SKM-1 (cell line): ENCODE results near the gene HSD17B3.
"Not testable (repeated sequence)": the region's sequence is repeated elsewhere in the genome, so short reads cannot be mapped to it uniquely, and the experiment has no call there.

Source experiments
- DNase-seq: peaks from one replicate; lab custom pipeline; 2025; ENCODE audit not compliant: unreplicated experiment; lab: John Stamatoyannopoulos, UW

The HSD17B3 gene

GRCh38 chr9:96302021-96302420, at the start of gene HSD17B3:
Gene HSD17B3 (minus strand): TSS chr9:96302176. CDS start chr9:96302104, 72 bp downstream.
- DNase-seq = no peak

GRCh38 chr9:96350866-96351265, 48.9 kb upstream of the HSD17B3 start:
- DNase-seq = no peak

GRCh38 chr9:96348261-96348660, 46.3 kb upstream of the HSD17B3 start:
- DNase-seq = no peak

- no peak for DNase-seq
Measured at GRCh38 chr9:96345551-96345950, 43.6 kb upstream of the HSD17B3 start.

GRCh38 chr9:96344458-96345180, 42.6 kb upstream of the HSD17B3 start:
- no peak for DNase-seq

GRCh38 chr9:96343515-96344360, 41.8 kb upstream of the HSD17B3 start:
- no peak for DNase-seq

- no peak for DNase-seq
Measured at GRCh38 chr9:96342571-96343245, 40.7 kb upstream of the HSD17B3 start.

- DNase-seq = no peak
Measured at GRCh38 chr9:96340707-96341106, 38.7 kb upstream of the HSD17B3 start.

- DNase-seq = no peak
Measured at GRCh38 chr9:96338299-96338698, 36.3 kb upstream of the HSD17B3 start.

GRCh38 chr9:96333958-96334357, 32.0 kb upstream of the HSD17B3 start:
- DNase-seq = no peak

GRCh38 chr9:96331236-96331947, 29.4 kb upstream of the HSD17B3 start:
- DNase-seq = no peak

- no peak for DNase-seq
Measured at GRCh38 chr9:96327694-96328352, 25.8 kb upstream of the HSD17B3 start.

- DNase-seq = no peak
Measured at GRCh38 chr9:96323169-96323568, 21.2 kb upstream of the HSD17B3 start.

GRCh38 chr9:96322736-96323135, 20.8 kb upstream of the HSD17B3 start:
- DNase-seq = not testable (repeated sequence)

- DNase-seq = not testable (repeated sequence)
Measured at GRCh38 chr9:96322210-96322609, 20.2 kb upstream of the HSD17B3 start.

- DNase-seq = no peak
Measured at GRCh38 chr9:96321515-96321914, 19.5 kb upstream of the HSD17B3 start.

GRCh38 chr9:96320749-96321280, 18.8 kb upstream of the HSD17B3 start:
- DNase-seq = no peak

GRCh38 chr9:96318921-96319565, 17.1 kb upstream of the HSD17B3 start:
- no peak for DNase-seq

- no peak for DNase-seq
Measured at GRCh38 chr9:96317335-96317980, 15.5 kb upstream of the HSD17B3 start.
